Mucosa of rectum (tissue), 2 donors: ENCODE data around the gene UBAP1L.
A peak's percentile ranks its signal among the peaks of the same experiment; 100 is the strongest.

ENCODE experiments used
- H3K27ac ChIP-seq, 2 donors: one replicate each; pipeline ENCODE4 v1.7.0; 2013; ENCODE audit warnings: inconsistent platforms in 2 of 2, low read depth in 2 of 2, low read length in 2 of 2
- H3K27me3 ChIP-seq, 2 donors: one replicate each; pipeline ENCODE4 v1.7.0; 2013; ENCODE audit warnings: low read length in 2 of 2; ENCODE audit not compliant: control insufficient read depth in 2 of 2, insufficient read depth in 2 of 2
- H3K36me3 ChIP-seq, 2 donors: one replicate each; pipeline ENCODE4 v1.7.0; 2013; ENCODE audit warnings: low read length in 2 of 2; ENCODE audit not compliant: control insufficient read depth in 2 of 2, insufficient read depth in 2 of 2
- H3K4me1 ChIP-seq, 2 donors: one replicate each; pipeline ENCODE4 v1.7.0; 2013; ENCODE audit warnings: low read length in 2 of 2, mild to moderate bottlenecking in 1 of 2; ENCODE audit not compliant: control insufficient read depth in 2 of 2, insufficient read depth in 2 of 2
- H3K4me3 ChIP-seq, 2 donors: one replicate each; pipeline ENCODE4 v1.7.0; 2013; ENCODE audit warnings: low read length in 2 of 2
- H3K9ac ChIP-seq, 2 donors: one replicate each; pipeline ENCODE4 v1.7.0; 2013; ENCODE audit warnings: low read length in 2 of 2, low read depth in 1 of 2, mild to moderate bottlenecking in 1 of 2
- H3K9me3 ChIP-seq, 2 donors: one replicate each; pipeline ENCODE4 v1.7.0; 2013; ENCODE audit warnings: low read length in 2 of 2; ENCODE audit not compliant: control insufficient read depth in 2 of 2
- donor health status: healthy.
- donor health status: Normal muscosa, but diverticular disease.

Gene UBAP1L

GRCh38 chr15:65133548-65134200 is 18.7 kb upstream of the UBAP1L start, which contains the start of gene PDCD7:
TSS of gene PDCD7 (minus strand) at chr15:65133808. CDS start at chr15:65133781, 27 bp downstream.
- Histone ChIP-seq H3K27ac (peak within 1 kb of the TSS; percentile 82 to 87), H3K4me1 (peaks cover 3 to 5% of the 10 kb centered on the region in 2 donors), H3K9ac (peak within 1 kb of the TSS; percentile 77), H3K27me3 (no peaks in the 10 kb centered on the region), H3K4me3 (peak within 1 kb of the TSS; percentile 83 to 98), H3K36me3 (peaks cover 6 to 10% of the 10 kb centered on the region in 2 donors), H3K9me3 (no peaks in the 10 kb centered on the region)

GRCh38 chr15:65132878-65133547 is 18.0 kb upstream of the UBAP1L start:
- Histone ChIP-seq H3K36me3 (peaks cover 12 to 17% of the 10 kb centered on the region in 2 donors), H3K27me3 (no peaks in the 10 kb centered on the region), H3K9me3 (no peaks in the 10 kb centered on the region), H3K4me3 (peak overlapping the region; percentile 83 to 98), H3K9ac (peak overlapping the region; percentile 68 to 77), H3K4me1 (peaks cover 3 to 5% of the 10 kb centered on the region in 2 donors), H3K27ac (peak overlapping the region; percentile 82 to 87)

DNA sequence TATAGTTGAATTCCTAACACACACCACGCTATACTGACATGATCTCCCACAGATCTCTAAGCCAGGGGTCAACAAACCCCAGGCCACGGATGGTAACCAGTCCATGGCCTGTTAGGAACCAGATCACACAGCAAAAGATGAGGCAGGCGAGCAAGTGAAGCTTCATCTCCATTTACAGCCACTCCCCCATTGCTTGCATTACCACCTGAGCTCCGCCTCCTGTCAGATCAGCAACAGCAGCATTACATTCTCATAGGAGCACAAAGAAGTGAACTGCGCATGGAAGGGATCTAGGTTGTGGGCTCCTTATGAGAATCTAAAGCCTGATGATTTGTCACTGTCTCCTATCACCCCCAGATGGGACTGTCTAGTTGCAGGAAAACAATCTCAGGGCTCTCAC is 15.9 kb upstream of the UBAP1L start:
- H3K9ac ChIP-seq, result no peak overlapping the region
- no peak overlapping the region for H3K4me3 ChIP-seq
- H3K4me1 ChIP-seq, result peaks cover 3 to 5% of the 10 kb centered on the region in 2 donors
- H3K27me3 ChIP-seq, result no peaks in the 10 kb centered on the region
- H3K36me3 ChIP-seq, result peaks cover 23 to 31% of the 10 kb centered on the region in 2 donors
- no peaks in the 10 kb centered on the region for H3K9me3 ChIP-seq
- no peak overlapping the region for H3K27ac ChIP-seq

DNA sequence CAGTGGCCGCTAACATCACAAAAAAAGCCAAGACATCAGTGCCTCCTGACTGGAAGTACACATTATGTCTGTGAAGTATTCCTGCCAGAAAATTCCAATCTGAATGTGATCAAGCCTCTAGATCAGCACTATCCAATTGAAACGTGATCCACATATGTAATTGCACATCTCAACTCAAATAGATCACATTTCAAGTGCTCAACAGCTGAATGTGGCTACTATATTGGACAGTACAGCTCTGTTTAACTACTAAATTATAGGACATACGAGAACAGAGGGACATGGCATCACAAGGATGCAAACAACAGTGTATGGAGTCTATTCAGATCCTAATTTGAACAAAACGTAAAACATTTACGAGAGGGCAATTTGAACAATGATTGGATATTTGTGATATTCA is 542 bp upstream of the UBAP1L start:
- Histone ChIP-seq H3K27me3 (no peaks in the 10 kb centered on the region), H3K27ac (no peak overlapping the region), H3K36me3 (peaks cover 24 to 51% of the 10 kb centered on the region in 2 donors), H3K9ac (no peak overlapping the region), H3K4me3 (no peak overlapping the region), H3K9me3 (no peaks in the 10 kb centered on the region), H3K4me1 (no peaks in the 10 kb centered on the region)

- H3K9me3 ChIP-seq, result no peaks in the 10 kb centered on the region
- H3K4me1 ChIP-seq, result no peaks in the 10 kb centered on the region
- H3K27ac ChIP-seq, result no peak overlapping the region
- peaks cover 7 to 30% of the 10 kb centered on the region in 2 donors for H3K36me3 ChIP-seq
- H3K9ac ChIP-seq, result no peak overlapping the region
- H3K4me3 ChIP-seq, result no peak overlapping the region
- H3K27me3 ChIP-seq, result no peaks in the 10 kb centered on the region
Measured at GRCh38 chr15:65110676-65111292, 4.2 kb downstream of the UBAP1L start.

DNA sequence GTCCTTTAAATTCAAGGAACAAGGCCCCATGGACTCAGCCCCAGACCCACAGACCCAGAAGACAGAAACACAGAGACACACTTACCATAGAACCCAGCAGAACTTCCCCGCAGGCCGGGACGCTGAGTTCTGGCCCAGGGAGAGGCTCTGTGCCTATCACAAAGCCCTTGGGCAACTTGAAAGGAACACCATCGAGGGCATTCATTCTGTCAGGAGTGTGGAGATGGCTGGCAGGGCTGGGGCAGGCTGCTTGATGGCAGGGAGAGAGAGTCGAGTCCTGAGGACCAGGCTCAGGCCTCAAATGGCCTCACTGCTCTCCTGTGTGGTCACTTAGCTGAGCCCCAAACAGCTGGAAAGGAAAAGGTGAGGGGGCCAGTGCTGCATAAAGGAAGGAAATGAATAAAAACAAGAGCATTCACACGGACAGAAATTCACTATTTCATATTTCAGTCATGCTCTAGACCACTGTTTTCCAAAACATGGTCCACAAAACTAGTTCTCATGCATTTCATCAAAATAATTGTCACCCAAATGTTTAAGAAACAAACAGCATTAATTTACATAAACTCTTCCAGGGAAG is 8.9 kb downstream of the UBAP1L start:
- Histone ChIP-seq H3K27me3 (no peaks in the 10 kb centered on the region), H3K9me3 (no peaks in the 10 kb centered on the region), H3K9ac (no peak overlapping the region), H3K4me1 (peaks cover 4 to 6% of the 10 kb centered on the region in 2 donors), H3K36me3 (peaks cover 0 to 19% of the 10 kb centered on the region in 2 donors), H3K27ac (no peak overlapping the region), H3K4me3 (no peak overlapping the region)

DNA sequence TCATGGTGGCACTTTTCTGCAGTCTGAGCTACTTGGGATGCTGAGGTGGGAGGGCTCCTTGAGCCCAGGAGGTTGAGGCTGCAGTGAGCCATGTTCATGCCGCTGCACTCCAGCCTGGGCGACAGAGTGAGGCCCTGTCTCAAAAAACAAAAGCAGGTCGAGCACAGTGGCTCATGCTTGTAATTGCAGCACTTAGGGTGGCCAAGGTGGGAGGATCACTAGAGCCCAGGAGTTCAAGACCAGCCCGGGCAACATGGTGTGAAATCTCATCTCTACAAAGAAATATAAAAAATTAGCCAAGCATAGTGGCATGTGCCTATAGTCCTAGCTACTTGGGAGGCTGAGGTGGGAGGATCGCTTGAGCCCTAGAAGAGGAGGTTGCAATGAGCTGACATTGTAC is 10.0 kb downstream of the UBAP1L start:
- Histone ChIP-seq H3K9ac (no peak overlapping the region), H3K27ac (no peak overlapping the region), H3K4me3 (no peak overlapping the region), H3K9me3 (no peaks in the 10 kb centered on the region), H3K4me1 (peaks cover 13 to 15% of the 10 kb centered on the region in 2 donors), H3K27me3 (no peaks in the 10 kb centered on the region), H3K36me3 (peaks cover 0 to 17% of the 10 kb centered on the region in 2 donors)

- Histone ChIP-seq H3K4me1 (peaks cover 13 to 15% of the 10 kb centered on the region in 2 donors), H3K27me3 (no peaks in the 10 kb centered on the region), H3K9ac (no peak overlapping the region), H3K9me3 (no peaks in the 10 kb centered on the region), H3K27ac (no peak overlapping the region), H3K4me3 (no peak overlapping the region), H3K36me3 (peaks cover 3 to 27% of the 10 kb centered on the region in 2 donors)
Measured at GRCh38 chr15:65102912-65103311, 12.1 kb downstream of the UBAP1L start.

- Histone ChIP-seq H3K36me3 (peaks cover 3 to 27% of the 10 kb centered on the region in 2 donors), H3K27ac (no peak overlapping the region), H3K4me1 (peaks cover 13 to 15% of the 10 kb centered on the region in 2 donors), H3K27me3 (no peaks in the 10 kb centered on the region), H3K4me3 (no peak overlapping the region), H3K9me3 (no peaks in the 10 kb centered on the region), H3K9ac (no peak overlapping the region)
Measured at GRCh38 chr15:65101891-65102708, 12.9 kb downstream of the UBAP1L start.
